K562 (cell line): Measurements from ENCODE around the gene FKBP2. TPM values are rescaled to one million over a fixed set of nuclear protein-coding genes. Genes with fewer than 3 reads are reported as not detected.

Experiments used
- ATAC-seq: fragments of 200-7000 bp; cut with Tn5 transposase; 3 replicates; pipeline ENCODE4 v1.9.1; 2020; ENCODE audit warnings: moderate library complexity
- BruUV-seq: library from RNA; stranded (reverse); fragments of 400-500 nt; replicated peaks from 2 replicates; lab custom pipeline; 2021; lab: Mats Ljungman, UMichigan
- CTCF ChIA-PET: fragments of 300-600 bp; formaldehyde crosslinking; extraction: SDS; loops from one replicate; lab custom pipeline; 2021; ENCODE audit warnings: low intra/inter-chr PET ratio; lab: Yijun Ruan, JAX
- POLR2A ChIA-PET: fragments of 300-600, 350-650 bp; sonication (Branson Sonifier 250); formaldehyde crosslinking; extraction: SDS; loops from one replicate; lab custom pipeline; 2021; ENCODE audit warnings: antibody characterized with exemption, inconsistent platforms; lab: Yijun Ruan, JAX
- DNase-seq, 4 experiments: peaks; one replicate each; pipeline versions ENCODE4 v3.0.0 to v3.0.0-alpha.2; 2011 to 2018; ENCODE audit warnings: low spot score in 3 of 4, mixed read lengths in 3 of 4; ENCODE audit errors: extremely low read depth in 1 of 4
- FAIRE-seq: peaks from 2 replicates; lab custom pipeline; 2011; peaks lifted over from hg19 to GRCh38; lab: Jason Lieb, UNC
- H2AFZ ChIP-seq: 2 replicates; pipeline ENCODE4 v1.6.0; 2011; ENCODE audit warnings: low read depth, low read length, control low read depth, inconsistent platforms
- H3K27ac ChIP-seq: fragments of 200-600 bp; 3 replicates; pipeline ENCODE4 v1.8.0; 2011; ENCODE audit warnings: low read depth, mild to moderate bottlenecking, control low read depth, inconsistent platforms, low read length, moderate library complexity, mixed read lengths; ENCODE audit errors: extremely low read depth
- H3K27me3 ChIP-seq, 2 experiments: fragments of 300-600 bp in 1 of 2; 2 replicates in 1 of 2; 3 replicates in 1 of 2; pipeline versions ENCODE4 v1.6.0 to v1.8.0; 2011; ENCODE audit warnings: inconsistent platforms in 2 of 2, low read length in 2 of 2, mild to moderate bottlenecking in 1 of 2, mixed read lengths in 1 of 2, moderate library complexity in 1 of 2; ENCODE audit not compliant: control insufficient read depth in 2 of 2, insufficient read depth in 2 of 2
- H3K36me3 ChIP-seq: fragments of 300-600 bp; 3 replicates; pipeline ENCODE4 v1.8.0; 2011; ENCODE audit warnings: mild to moderate bottlenecking, low read length, inconsistent platforms; ENCODE audit not compliant: control insufficient read depth, insufficient read depth
- H3K4me1 ChIP-seq, 2 experiments: fragments of 200-600 bp in 1 of 2; replicated peaks in 1 of 2; 2 replicates in 1 of 2; 3 replicates in 1 of 2; pipeline versions ENCODE4 v1.5.1 to v1.8.0; 2011; ENCODE audit warnings: inconsistent platforms in 2 of 2, low read length in 2 of 2, mild to moderate bottlenecking in 1 of 2, mixed read lengths in 1 of 2, moderate library complexity in 1 of 2; ENCODE audit not compliant: control insufficient read depth in 2 of 2, insufficient read depth in 2 of 2
- H3K4me2 ChIP-seq: 2 replicates; pipeline ENCODE4 v1.6.1; 2011; ENCODE audit warnings: low read length, control low read depth, inconsistent platforms, mixed read lengths; ENCODE audit not compliant: insufficient read depth
- H3K4me3 ChIP-seq: fragments of 200-600 bp; sonication (generic), shearing (Covaris generic); 2 replicates; pipeline ENCODE4 v1.5.1; 2016; ENCODE audit warnings: control low read depth, inconsistent platforms
- H3K79me2 ChIP-seq: fragments of 200-600 bp; 3 replicates; pipeline ENCODE4 v1.8.0; 2011; ENCODE audit warnings: low read length, inconsistent platforms; ENCODE audit not compliant: control insufficient read depth, insufficient read depth
- H3K9ac ChIP-seq, 2 experiments: 2 replicates each; pipeline versions ENCODE4 v1.6.0 to v1.6.1; 2011; ENCODE audit warnings: low read depth in 2 of 2, low read length in 2 of 2, control low read depth in 1 of 2, inconsistent platforms in 1 of 2, mild to moderate bottlenecking in 1 of 2, mixed read lengths in 1 of 2; ENCODE audit not compliant: insufficient read depth in 1 of 2
- H3K9me1 ChIP-seq: one replicate; pipeline ENCODE4 v1.6.0; 2011; ENCODE audit warnings: inconsistent platforms, mild to moderate bottlenecking, low read length, moderate library complexity; ENCODE audit not compliant: control insufficient read depth, insufficient read depth
- H3K9me3 ChIP-seq: replicated peaks from 2 replicates; pipeline ENCODE4 v1.5.1; 2011; ENCODE audit warnings: low read depth, low read length, inconsistent platforms; ENCODE audit not compliant: control insufficient read depth, insufficient read depth
- H4K20me1 ChIP-seq: replicated peaks from 2 replicates; pipeline ENCODE4 v1.6.1; 2011; ENCODE audit warnings: low read length, inconsistent platforms, mixed read lengths; ENCODE audit not compliant: control insufficient read depth, insufficient read depth
- AFF1 ChIP-seq, 2 experiments: fragments of 450-650 bp; IDR thresholded peaks; 2 replicates each; pipeline ENCODE4 v1.6.1; 2018; ENCODE audit warnings: mild to moderate bottlenecking in 2 of 2, low read depth in 1 of 2; ENCODE audit not compliant: partially characterized antibody in 2 of 2
- ATF3 ChIP-seq, 2 experiments: fragments of 450-650 bp in 1 of 2; sonication (generic) in 1 of 2; formaldehyde crosslinking in 1 of 2; IDR thresholded peaks in 1 of 2; conservative IDR thresholded peaks in 1 of 2; 2 replicates each; pipeline versions ENCODE4 v1.6.1 to v1.8.1; 2016 to 2023; ENCODE audit warnings: mild to moderate bottlenecking in 2 of 2, moderate library complexity in 2 of 2, inconsistent platforms in 1 of 2, missing genetic modification reagents in 1 of 2
- CEBPB ChIP-seq: fragments of 450-650 bp; IDR thresholded peaks from 2 replicates; pipeline ENCODE4 v1.6.1; 2016; ENCODE audit warnings: missing genetic modification characterization, missing compliant biosample characterization
- ETS1 ChIP-seq: conservative IDR thresholded peaks from 2 replicates; pipeline ENCODE4 v1.6.1; 2011; ENCODE audit warnings: low read depth, mild to moderate bottlenecking, low read length; ENCODE audit not compliant: control insufficient read depth
- HMG20B ChIP-seq: fragments of 250-450 bp; sonication (Bioruptor Pico); IDR thresholded peaks from 2 replicates; pipeline ENCODE4 v1.5.0; 2021; ENCODE audit warnings: mild to moderate bottlenecking
- HMGN3 ChIP-seq: IDR thresholded peaks from 2 replicates; pipeline ENCODE4 v1.6.1; 2011; ENCODE audit warnings: borderline replicate concordance, low read depth, mild to moderate bottlenecking, mixed read lengths, low read length; ENCODE audit not compliant: insufficient read length; ENCODE audit errors: extremely low read depth
- NRF1 ChIP-seq, 2 experiments: fragments of 450-650 bp; IDR thresholded peaks in 1 of 2; conservative IDR thresholded peaks in 1 of 2; 2 replicates each; pipeline ENCODE4 v1.6.1; 2014; ENCODE audit warnings: mild to moderate bottlenecking in 2 of 2
- ZNF143 ChIP-seq: sonication (generic); formaldehyde crosslinking; IDR thresholded peaks from 2 replicates; pipeline ENCODE4 v1.9.0; 2022; ENCODE audit warnings: mild to moderate bottlenecking, missing genetic modification reagents
- WGBS: fragments of 100-300 bp; shearing (Covaris generic); methylation state at CpG from one replicate; pipeline ENCODE4 v1.1.6; 2016; ENCODE audit warnings: low coverage, mixed read lengths; ENCODE audit not compliant: insufficient coverage; ENCODE audit errors: missing lambda C conversion rate; 5-methylcytosine and 5-hydroxymethylcytosine counted together
- in situ Hi-C: fragments of 300-500 bp; cut with MboI; formaldehyde crosslinking; loops from 4 replicates; pipeline ENCODE4 v1.15.0; 2018; ENCODE audit warnings: inconsistent platforms, mixed read lengths
- intact Hi-C: fragments of 100-400 bp; cut with micrococcal nuclease; formaldehyde crosslinking; loops from 2 replicates; pipeline ENCODE4 v1.14.2; 2022
- polyA plus RNA-seq, 8 experiments: library from polyadenylated mRNA; depleted of rRNA in 4 of 8; stranded (reverse) in 5 of 8; unstranded in 3 of 8; fragments of >200 nt; fragmentation: Nextera tagmentation in 2 of 8; fragmentation: Illumina TruSeq in 1 of 8; extraction: Ambion mirVana in 2 of 8; extraction: Trizol in 1 of 8; gene quantifications; 2 replicates each; pipeline versions ENCODE4 v1.2.1 to v1.2.3, GENCODE V29; 2011 to 2014; ENCODE audit warnings: inconsistent platforms in 1 of 8, missing spikeins in 1 of 8
- total RNA-seq, 7 experiments: library from RNA; depleted of rRNA in 6 of 7; stranded (reverse); fragments of >200 nt in 6 of 7; fragmentation: Illumina TruSeq in 2 of 7; extraction: Trizol in 2 of 7; gene quantifications; 2 replicates each; pipeline versions ENCODE4 v1.2.1 to v1.2.3, GENCODE V29; 2011 to 2021; ENCODE audit warnings: low replicate concordance in 1 of 7

Gene FKBP2
- total and polyA plus RNA-seq, 9 of the 15 experiments (the other 6 are each of a cell fraction or from before 2014, with no cell fraction given): 3.5 to 151 (median 58.1) TPM

- TF ChIP-seq HMGN3 (peak; percentile 29), ATF3 (IDR thresholded peaks at IDR 0.05) (0 out of 2 replicates have a peak, but pooled peaks have one; percentile 23), ATF3 (CRISPR knock-in tag; conservative IDR thresholded peaks at IDR 0.05) (no peak), ZNF143 (CRISPR knock-in tag) (no peak), NRF1 (conservative IDR thresholded peaks at IDR 0.05 in 1 of 2, IDR thresholded peaks at IDR 0.05 in 1 of 2) (peak; percentile 14 to 24; a peak in 1 of 4 replicates), HMG20B (CRISPR knock-in tag) (no peak), ETS1 (no peak)
Observed at GRCh38 chr11:64232182-64232966, 8.5 kb upstream of the FKBP2 start (continued).

- Histone ChIP-seq H3K4me1 (peaks cover 37 to 73% of the 10 kb centered on the region in 2 experiments), H3K27ac (no peak overlapping the region; the same call in 2 of the 3 replicates), H3K36me3 (peaks cover 29% of the 10 kb centered on the region; the same call in 2 of the 3 replicates), H3K4me3 (no peak overlapping the region), H3K79me2 (peaks cover 41% of the 10 kb centered on the region), H2AFZ (no peak overlapping the region), H3K4me2 (0 out of 2 replicates have a peak overlapping the region, but pooled peaks have one; percentile 67), H3K9me1 (no peaks in the 10 kb centered on the region), H3K27me3 (no peaks in the 10 kb centered on the region), H3K9ac (peak overlapping the region; percentile 48 to 71; a peak in 2 of 4 replicates), H3K9me3 (no peaks in the 10 kb centered on the region), H4K20me1 (no peaks in the 10 kb centered on the region)
- in situ Hi-C loops (no loop called here), intact Hi-C loops (no loop called here)
- WGBS: 84% methylated on average over 8 of the region's 8 CpGs
- ATAC-seq (no peak), FAIRE-seq (peak; percentile 37), DNase-seq (no peak)
- no TSS peak for BruUV-seq
- TF ChIP-seq CEBPB (tag) (peak; percentile 43; the same call in 1 of the 2 replicates), AFF1 (IDR thresholded peaks at IDR 0.05; ENCODE audit: low read depth in 1 of 2, partially characterized antibody in 2 of 2) (no peak)
- ChIA-PET CTCF (no interaction called here), POLR2A (interaction anchor here (0.6 to 2.5 kb wide), 9 partner anchors 8 to 85 kb away, joined by 3 to 11 read pairs (median 4); partner anchors contain the start of genes FERMT3, FKBP2, PPP1R14B and PRDX5)
Observed at GRCh38 chr11:64232967-64233315, 8.0 kb upstream of the FKBP2 start.
